C4-2B (cell line): ENCODE data around the gene AFM.

ENCODE experiments used
- CTCF ChIP-seq: fragments of 450-650 bp; conservative IDR thresholded peaks from 2 replicates; pipeline ENCODE4 v1.5.1; 2017; ENCODE audit warnings: mild to moderate bottlenecking
- ZFX ChIP-seq: fragments of 450-650 bp; IDR thresholded peaks from 2 replicates; pipeline ENCODE4 v1.6.1; 2017

- no peak for TF ChIP-seq CTCF
- no peak for TF ChIP-seq ZFX
Measured at GRCh38 chr4:73541251-73541650, 59.7 kb downstream of the AFM start.
